ACC112 (cell line): Measurements from ENCODE around the gene MADD.

Experiments
- H2AFZ ChIP-seq: fragments of 200-600 bp; sonication (generic); one replicate; pipeline ENCODE4 v1.6.0; 2017; ENCODE audit warnings: antibody characterized with exemption, low read length; ENCODE audit not compliant: unreplicated experiment
- H3K27ac ChIP-seq: fragments of 200-600 bp; sonication (generic); 2 replicates; pipeline ENCODE4 v1.5.1; 2014; ENCODE audit warnings: low read depth, mild to moderate bottlenecking, antibody characterized with exemption, low read length, moderate library complexity
- H3K27me3 ChIP-seq: fragments of 200-600 bp; sonication (generic); 2 replicates; pipeline ENCODE4 v1.6.1; 2014; ENCODE audit warnings: mild to moderate bottlenecking, antibody characterized with exemption, low read length, moderate library complexity, mixed read lengths; ENCODE audit not compliant: insufficient read depth
- H3K36me3 ChIP-seq: fragments of 200-600 bp; sonication (generic); 2 replicates; pipeline ENCODE4 v1.6.1; 2016; ENCODE audit warnings: mild to moderate bottlenecking, antibody characterized with exemption, low read length, moderate library complexity, mixed read lengths; ENCODE audit not compliant: insufficient read depth
- H3K4me1 ChIP-seq: fragments of 200-600 bp; sonication (generic); one replicate; pipeline ENCODE4 v1.6.1; 2016; ENCODE audit warnings: low read length, mixed read lengths; ENCODE audit not compliant: insufficient read depth, unreplicated experiment, control insufficient read depth
- H3K4me3 ChIP-seq: fragments of 200-600 bp; sonication (generic); 2 replicates; pipeline ENCODE4 v1.5.1; 2014; ENCODE audit warnings: mild to moderate bottlenecking, low read depth, low read length
- H3K79me2 ChIP-seq: fragments of 200-600 bp; sonication (generic); one replicate; pipeline ENCODE4 v1.6.0; 2016; ENCODE audit warnings: low read length; ENCODE audit not compliant: control insufficient read depth, unreplicated experiment, insufficient read depth

The MADD gene

DNA sequence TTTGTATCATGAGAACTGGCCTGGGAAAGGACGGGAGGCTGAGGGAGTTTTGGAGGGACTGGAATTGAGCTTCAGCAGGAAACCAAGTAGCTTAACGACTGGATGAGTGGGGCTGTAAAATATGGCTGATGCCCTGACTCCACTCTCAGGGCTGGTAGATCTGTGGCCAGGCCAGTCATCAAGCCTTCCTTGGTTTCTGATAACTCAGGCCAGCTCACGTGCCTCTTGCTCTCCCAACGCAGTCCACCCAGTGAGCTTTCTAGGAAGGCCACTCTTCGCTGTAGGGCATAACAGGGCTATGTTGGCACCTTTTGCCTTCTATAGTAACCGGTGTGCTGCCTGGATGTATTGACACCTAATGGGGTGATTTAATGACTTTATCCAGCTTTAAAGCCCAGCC is 5.8 kb upstream of the MADD start:
- no peak overlapping the region for H2AFZ ChIP-seq
- no peaks in the 10 kb centered on the region for H3K27me3 ChIP-seq
- H3K79me2 ChIP-seq = no peaks in the 10 kb centered on the region
- no peak overlapping the region for H3K27ac ChIP-seq
- no peaks in the 10 kb centered on the region for H3K36me3 ChIP-seq
- H3K4me3 ChIP-seq = no peak overlapping the region
- peaks cover 30% of the 10 kb centered on the region for H3K4me1 ChIP-seq

GRCh38 chr11:47264521-47264920 is 5.4 kb upstream of the MADD start:
- Histone ChIP-seq H3K79me2 (no peaks in the 10 kb centered on the region), H3K4me3 (no peak overlapping the region), H3K4me1 (peaks cover 29% of the 10 kb centered on the region), H2AFZ (no peak overlapping the region), H3K36me3 (no peaks in the 10 kb centered on the region), H3K27ac (0 out of 2 replicates have a peak overlapping the region, but pooled peaks have one; percentile 5), H3K27me3 (no peaks in the 10 kb centered on the region)

- no peak overlapping the region for H2AFZ ChIP-seq
- H3K79me2 ChIP-seq = peaks cover 24% of the 10 kb centered on the region
- H3K4me3 ChIP-seq = no peak overlapping the region
- no peak overlapping the region for H3K27ac ChIP-seq
- H3K4me1 ChIP-seq = peaks cover 31% of the 10 kb centered on the region
- H3K27me3 ChIP-seq = no peaks in the 10 kb centered on the region
- no peaks in the 10 kb centered on the region for H3K36me3 ChIP-seq
Measured at GRCh38 chr11:47267876-47268275, 2.1 kb upstream of the MADD start.

- Histone ChIP-seq H3K27ac (peak overlapping the region; percentile 89), H3K36me3 (no peaks in the 10 kb centered on the region), H2AFZ (peak overlapping the region; percentile 83), H3K27me3 (no peaks in the 10 kb centered on the region), H3K4me3 (peak overlapping the region; percentile 95), H3K4me1 (peaks cover 31% of the 10 kb centered on the region), H3K79me2 (peaks cover 27% of the 10 kb centered on the region)
Measured at GRCh38 chr11:47268448-47269001, 1.4 kb upstream of the MADD start.

DNA sequence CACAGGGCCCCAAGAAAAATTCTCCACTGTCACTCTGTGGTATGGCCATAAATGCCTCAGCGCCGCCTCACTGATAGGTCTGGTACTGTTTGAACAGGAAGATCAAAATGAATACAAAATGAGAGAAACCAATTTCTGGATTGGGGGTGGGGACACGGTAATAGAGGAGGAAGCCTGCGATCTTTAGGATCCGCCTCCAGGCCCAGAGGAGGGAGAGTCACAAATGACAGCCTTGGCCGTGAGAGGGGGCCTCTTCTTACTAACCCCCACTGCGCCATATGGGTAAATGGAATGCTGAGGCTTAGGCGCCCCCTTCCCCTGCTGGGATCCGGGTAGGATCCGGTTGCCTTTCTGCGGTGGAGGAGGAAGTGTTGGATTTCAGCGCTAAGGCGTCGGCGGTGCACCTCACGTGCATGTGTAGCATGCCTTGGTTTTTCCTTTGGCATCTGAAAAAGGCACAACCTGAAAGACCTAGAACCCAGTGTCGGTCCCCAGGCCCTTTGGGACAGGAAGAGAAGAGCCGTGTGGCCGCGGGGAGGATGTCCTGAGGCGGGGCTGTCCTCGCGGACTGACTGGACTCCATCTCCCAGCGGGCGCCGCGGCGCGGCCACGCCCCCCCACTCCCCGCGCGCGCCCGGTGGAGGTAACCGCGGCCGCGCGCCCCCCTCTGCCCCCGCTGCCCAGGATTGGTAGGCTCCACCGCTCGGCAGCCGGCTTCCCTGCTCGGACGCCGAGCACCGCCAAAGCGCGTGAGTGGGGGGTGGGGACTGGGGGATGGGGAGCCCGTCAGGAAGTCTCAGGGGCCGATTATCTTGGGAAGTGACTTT is 718 bp upstream of the MADD start:
- no peaks in the 10 kb centered on the region for H3K36me3 ChIP-seq
- peaks cover 31% of the 10 kb centered on the region for H3K4me1 ChIP-seq
- H3K27ac ChIP-seq = peak overlapping the region; percentile 89
- H2AFZ ChIP-seq = peak overlapping the region; percentile 83
- no peaks in the 10 kb centered on the region for H3K27me3 ChIP-seq
- peaks cover 31% of the 10 kb centered on the region for H3K79me2 ChIP-seq
- H3K4me3 ChIP-seq = peak overlapping the region; percentile 95

DNA sequence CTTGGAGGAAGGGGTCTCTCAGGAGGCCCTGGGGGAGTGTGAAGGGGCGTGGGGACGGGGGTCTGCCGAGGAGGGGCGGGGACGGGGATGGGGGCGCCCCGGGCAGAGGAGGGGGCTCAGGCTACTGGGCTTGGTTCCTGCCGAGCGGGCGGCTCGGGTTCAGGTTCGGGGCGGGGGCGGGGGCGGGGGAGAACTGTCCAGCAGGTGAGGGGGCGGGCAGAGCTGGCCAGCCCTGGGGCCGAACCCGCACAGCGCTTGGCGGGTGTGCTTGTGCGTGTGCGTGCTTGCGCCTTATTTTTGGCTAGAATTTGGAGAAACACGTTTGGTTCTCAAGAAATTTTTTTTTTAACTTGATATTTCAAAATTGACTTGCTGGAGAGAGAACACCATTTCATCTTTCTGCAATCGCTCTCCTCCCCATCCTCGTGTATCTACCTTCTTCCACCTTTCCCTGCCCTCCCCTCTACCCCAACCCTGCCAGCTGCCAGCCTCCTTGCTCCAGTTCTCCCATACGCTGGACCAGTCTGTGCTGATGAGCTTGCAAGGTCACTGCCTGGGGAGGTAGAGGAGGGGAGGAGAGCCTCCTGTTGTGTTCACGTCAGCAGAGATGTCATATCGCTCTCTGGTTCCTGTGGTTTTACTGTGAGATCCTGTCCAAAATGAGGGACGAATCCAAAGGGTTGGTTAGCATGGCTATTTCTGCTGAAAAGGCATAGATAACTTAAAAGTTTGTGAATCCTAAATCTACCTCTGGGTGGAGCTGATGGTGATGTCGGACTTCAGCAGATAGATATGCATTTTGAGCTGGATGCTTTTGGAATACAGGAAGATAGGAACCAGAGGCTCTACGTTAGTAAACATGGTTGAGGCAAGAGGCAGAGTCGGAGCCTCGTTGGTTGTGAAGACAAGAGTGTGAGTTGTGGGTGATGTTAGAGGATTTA is 668 bp downstream of the MADD start:
- H3K4me1 ChIP-seq = peaks cover 17% of the 10 kb centered on the region
- peak overlapping the region; percentile 78 for H2AFZ ChIP-seq
- no peaks in the 10 kb centered on the region for H3K27me3 ChIP-seq
- H3K27ac ChIP-seq = peak overlapping the region; percentile 89; the same call in 1 of the 2 replicates
- H3K36me3 ChIP-seq = peaks cover 4% of the 10 kb centered on the region; the same call in 1 of the 2 replicates
- H3K4me3 ChIP-seq = peak overlapping the region; percentile 95
- H3K79me2 ChIP-seq = peaks cover 37% of the 10 kb centered on the region

DNA sequence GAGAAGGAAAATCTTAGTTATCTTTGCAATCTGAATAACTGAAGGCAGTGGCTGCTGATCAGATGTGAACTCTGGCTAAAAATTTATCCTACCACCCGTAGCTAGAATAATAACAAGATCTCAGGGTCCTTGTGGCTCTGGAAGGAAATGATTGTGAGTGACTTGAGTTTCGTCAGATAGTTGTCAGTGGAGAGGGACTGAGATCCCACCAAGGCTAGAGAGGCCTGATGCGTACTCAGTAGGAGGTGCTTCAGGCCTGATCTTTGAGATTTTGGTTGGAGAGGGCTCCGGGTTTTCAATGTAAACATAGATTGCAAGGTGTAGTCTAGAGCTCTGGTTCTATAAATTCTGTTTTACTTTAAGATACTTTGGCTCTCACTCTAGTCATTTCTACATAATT is 1.4 kb downstream of the MADD start:
- Histone ChIP-seq H3K27me3 (no peaks in the 10 kb centered on the region), H3K4me1 (peaks cover 16% of the 10 kb centered on the region), H2AFZ (no peak overlapping the region), H3K79me2 (peaks cover 37% of the 10 kb centered on the region), H3K36me3 (peaks cover 11% of the 10 kb centered on the region; the same call in 1 of the 2 replicates), H3K27ac (no peak overlapping the region), H3K4me3 (peak overlapping the region; percentile 95)

- peaks cover 15% of the 10 kb centered on the region; the same call in 1 of the 2 replicates for H3K36me3 ChIP-seq
- no peak overlapping the region for H3K27ac ChIP-seq
- no peak overlapping the region for H3K4me3 ChIP-seq
- H3K79me2 ChIP-seq = peaks cover 37% of the 10 kb centered on the region
- H3K4me1 ChIP-seq = peaks cover 19% of the 10 kb centered on the region
- no peaks in the 10 kb centered on the region for H3K27me3 ChIP-seq
- H2AFZ ChIP-seq = no peak overlapping the region
Measured at GRCh38 chr11:47271961-47272661, 2.2 kb downstream of the MADD start.

GRCh38 chr11:47272706-47273105 is 2.8 kb downstream of the MADD start:
- peaks cover 37% of the 10 kb centered on the region for H3K79me2 ChIP-seq
- H2AFZ ChIP-seq = no peak overlapping the region
- peaks cover 15% of the 10 kb centered on the region; the same call in 1 of the 2 replicates for H3K36me3 ChIP-seq
- H3K4me3 ChIP-seq = no peak overlapping the region
- no peak overlapping the region for H3K27ac ChIP-seq
- H3K4me1 ChIP-seq = peaks cover 24% of the 10 kb centered on the region
- H3K27me3 ChIP-seq = no peaks in the 10 kb centered on the region
